Adrenal gland (tissue), 12 donors: ENCODE measurements around the gene COL12A1. TPM values are rescaled to one million over a fixed set of nuclear protein-coding genes. Genes with fewer than 3 reads are reported as not detected.

Source experiments
- DNase-seq, 7 donors: peaks; one replicate each; pipeline ENCODE4 v3.0.0-alpha.2; 2019 to 2020
- H3K27ac ChIP-seq, 5 donors: fragments of 200-600 bp; sonication (generic) in 4 of 5; 1 replicate in 3 of 5; 2 replicates in 2 of 5; pipeline versions ENCODE4 v1.5.1 to v1.8.0; 2016 to 2020; ENCODE audit warnings: mild to moderate bottlenecking in 1 of 5
- H3K27me3 ChIP-seq: fragments of 200-600 bp; 2 replicates; pipeline ENCODE4 v1.8.0; 2021
- H3K36me3 ChIP-seq, 2 donors: fragments of 200-600 bp; replicated peaks in 1 of 2; 1 replicate in 1 of 2; 2 replicates in 1 of 2; pipeline versions ENCODE4 v1.5.1 to v1.8.0; 2018 to 2022
- H3K4me1 ChIP-seq, 2 donors: fragments of 200-600 bp; replicated peaks in 1 of 2; 1 replicate in 1 of 2; 2 replicates in 1 of 2; pipeline versions ENCODE4 v1.5.1 to v1.8.0; 2018 to 2021
- H3K4me3 ChIP-seq, 4 donors: fragments of 200-600 bp; sonication (generic) in 3 of 4; one replicate each; pipeline ENCODE4 v1.5.1; 2016 to 2018
- H3K9me3 ChIP-seq, 3 donors: fragments of 200-600 bp; sonication (generic) in 1 of 3; replicated peaks in 1 of 3; 1 replicate in 2 of 3; 2 replicates in 1 of 3; pipeline versions ENCODE4 v1.5.1 to v1.8.0; 2016 to 2021
- POLR2A ChIP-seq, 2 donors: fragments of 450-650 bp; IDR thresholded peaks; one replicate each; pipeline ENCODE4 v1.6.1; 2017; ENCODE audit warnings: antibody characterized with exemption in 2 of 2, mild to moderate bottlenecking in 2 of 2, moderate library complexity in 1 of 2
- WGBS, 4 donors: extraction: QIAGEN DNeasy Blood & Tissue Kit in 2 of 4; methylation state at CpG; one replicate each; pipeline versions ENCODE4 v1.1.5 to v1.1.7; 2013 to 2017; 5-methylcytosine and 5-hydroxymethylcytosine counted together
- intact Hi-C, 2 donors: fragments of 100-400 bp; cut with DNase I; formaldehyde crosslinking; loops; one replicate each; pipeline versions ENCODE4 v1.14.1 to v1.15.0; 2022 to 2023
- polyA plus RNA-seq, 3 donors: library from polyadenylated mRNA; stranded (reverse); fragments of 200-250 nt in 2 of 3; fragments of 350-450 nt in 1 of 3; fragmentation: Illumina TruSeq in 1 of 3; extraction: RNeasy Lipid Tissue Mini Kit (QIAGEN cat#74804) in 1 of 3; gene quantifications; one replicate each; pipeline ENCODE4 v1.2.3, GENCODE V29; 2013 to 2014
- total RNA-seq, 9 donors: library from RNA; depleted of rRNA in 4 of 9; stranded (reverse); fragments of >200 nt in 4 of 9; fragments of 120-200 nt in 1 of 9; fragmentation: NEBNext Ultra II Directional in 1 of 9; extraction: Animal tissue kit (Norgen Biotek cat#: 25700) in 1 of 9; gene quantifications; one replicate each; pipeline versions ENCODE4 v1.1.0 to v1.2.4, GENCODE V29; 2013 to 2023
- TF ChIP-seq, protein P1 (sequence below), 6 experiments: fragments of 450-650 bp in 4 of 6; fragments of 200-600 bp in 2 of 6; sonication (generic) in 1 of 6; IDR thresholded peaks; 1 replicate in 5 of 6; 2 replicates in 1 of 6; pipeline versions ENCODE4 v1.5.1 to v1.8.0; 2016 to 2021; ENCODE audit warnings: antibody characterized with exemption in 6 of 6, mild to moderate bottlenecking in 2 of 6, moderate library complexity in 1 of 6
- donor health status: healthy with polysubstance abuse.
- donor health status: Bipolar disorder and iron deficiency.
- donor health status: DM: yes; HTN: yes; CAD: no.
- donor health status: DM: no; HTN: no; CAD: no.
- donor health status: DM: no; HTN: no; CAD: no.
- donor health status: DM: yes; HTN: yes; CAD: no.

Gene COL12A1
- total and polyA plus RNA-seq, 12 donors: 13.0 to 106 (median 54.2) TPM

- intact Hi-C loops: no loop called here
- no peak overlapping the region for H3K27ac ChIP-seq
- H3K9me3 ChIP-seq: no peaks in the 10 kb centered on the region
- no peak for TF ChIP-seq POLR2A (IDR thresholded peaks at IDR 0.05)
- TF ChIP-seq, protein P1, sequence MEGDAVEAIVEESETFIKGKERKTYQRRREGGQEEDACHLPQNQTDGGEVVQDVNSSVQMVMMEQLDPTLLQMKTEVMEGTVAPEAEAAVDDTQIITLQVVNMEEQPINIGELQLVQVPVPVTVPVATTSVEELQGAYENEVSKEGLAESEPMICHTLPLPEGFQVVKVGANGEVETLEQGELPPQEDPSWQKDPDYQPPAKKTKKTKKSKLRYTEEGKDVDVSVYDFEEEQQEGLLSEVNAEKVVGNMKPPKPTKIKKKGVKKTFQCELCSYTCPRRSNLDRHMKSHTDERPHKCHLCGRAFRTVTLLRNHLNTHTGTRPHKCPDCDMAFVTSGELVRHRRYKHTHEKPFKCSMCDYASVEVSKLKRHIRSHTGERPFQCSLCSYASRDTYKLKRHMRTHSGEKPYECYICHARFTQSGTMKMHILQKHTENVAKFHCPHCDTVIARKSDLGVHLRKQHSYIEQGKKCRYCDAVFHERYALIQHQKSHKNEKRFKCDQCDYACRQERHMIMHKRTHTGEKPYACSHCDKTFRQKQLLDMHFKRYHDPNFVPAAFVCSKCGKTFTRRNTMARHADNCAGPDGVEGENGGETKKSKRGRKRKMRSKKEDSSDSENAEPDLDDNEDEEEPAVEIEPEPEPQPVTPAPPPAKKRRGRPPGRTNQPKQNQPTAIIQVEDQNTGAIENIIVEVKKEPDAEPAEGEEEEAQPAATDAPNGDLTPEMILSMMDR (IDR thresholded peaks at IDR 0.05): no peak
- no peaks in the 10 kb centered on the region for H3K27me3 ChIP-seq
- H3K36me3 ChIP-seq: no peaks in the 10 kb centered on the region
- no peak overlapping the region for H3K4me3 ChIP-seq
- H3K4me1 ChIP-seq: no peaks in the 10 kb centered on the region
- 52 to 68% (median 63%) methylated on average over 5 of the region's 5 CpGs for WGBS, 4 donors
- no peak for DNase-seq
Observed at GRCh38 chr6:75183099-75183541, 22.7 kb downstream of the COL12A1 start.

DNA sequence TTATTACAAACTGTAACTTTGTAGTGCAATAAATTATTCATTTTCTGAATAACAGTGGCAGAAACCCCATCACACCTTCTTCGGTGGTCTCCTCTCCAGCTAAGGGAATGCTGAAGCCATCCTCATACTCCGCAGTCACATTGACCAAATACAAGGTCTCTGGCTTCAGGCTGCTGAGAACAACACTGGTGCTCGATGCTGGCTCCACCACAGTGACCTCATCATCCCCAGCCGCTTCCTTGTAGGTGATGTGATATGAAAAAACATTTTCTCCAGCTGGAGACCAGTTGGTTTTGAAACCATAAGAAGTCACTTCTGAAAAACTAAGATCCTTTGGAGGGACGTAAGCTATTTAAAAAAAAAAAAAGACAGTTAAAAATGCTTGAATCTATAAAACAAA, 25.0 kb downstream of the COL12A1 start:
- Histone ChIP-seq H3K4me3 (no peak overlapping the region), H3K9me3 (no peaks in the 10 kb centered on the region), H3K4me1 (no peaks in the 10 kb centered on the region), H3K36me3 (no peaks in the 10 kb centered on the region), H3K27ac (no peak overlapping the region), H3K27me3 (no peaks in the 10 kb centered on the region)
- intact Hi-C loops: no loop called here
- TF ChIP-seq POLR2A (IDR thresholded peaks at IDR 0.05): no peak
- TF ChIP-seq, protein P1 (IDR thresholded peaks at IDR 0.05): no peak
- 71 to 81% (median 79%) methylated on average over 5 of the region's 5 CpGs for WGBS, 4 donors
- DNase-seq: no peak

DNA sequence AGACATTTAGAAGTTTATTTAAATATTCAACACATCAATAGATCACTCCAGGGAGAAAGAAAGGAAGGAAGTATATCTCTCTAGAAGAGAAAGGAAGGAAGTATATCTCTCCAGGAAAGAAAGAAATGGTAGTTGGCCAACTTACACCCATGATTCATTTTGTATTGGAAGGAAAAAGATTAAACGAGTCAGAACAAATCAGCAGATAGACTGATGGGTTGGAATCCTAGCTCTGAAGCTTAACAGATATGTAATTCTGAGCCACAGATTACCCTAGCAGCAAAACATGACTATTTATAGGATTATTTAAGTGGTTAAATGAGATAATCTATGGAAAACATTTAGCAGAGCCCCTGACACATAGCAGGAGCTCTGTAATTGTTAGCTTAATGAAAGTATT, 27.1 kb downstream of the COL12A1 start:
- Histone ChIP-seq H3K9me3 (no peaks in the 10 kb centered on the region), H3K27me3 (no peaks in the 10 kb centered on the region), H3K27ac (no peak overlapping the region), H3K36me3 (no peaks in the 10 kb centered on the region), H3K4me1 (no peaks in the 10 kb centered on the region), H3K4me3 (no peak overlapping the region)
- no peak for DNase-seq
- WGBS, 4 donors: 29 to 48% (median 42%) methylated on average over 1 of the region's 1 CpG
- TF ChIP-seq POLR2A (IDR thresholded peaks at IDR 0.05): no peak
- TF ChIP-seq, protein P1 (IDR thresholded peaks at IDR 0.05): no peak
- intact Hi-C loops: no loop called here

DNA sequence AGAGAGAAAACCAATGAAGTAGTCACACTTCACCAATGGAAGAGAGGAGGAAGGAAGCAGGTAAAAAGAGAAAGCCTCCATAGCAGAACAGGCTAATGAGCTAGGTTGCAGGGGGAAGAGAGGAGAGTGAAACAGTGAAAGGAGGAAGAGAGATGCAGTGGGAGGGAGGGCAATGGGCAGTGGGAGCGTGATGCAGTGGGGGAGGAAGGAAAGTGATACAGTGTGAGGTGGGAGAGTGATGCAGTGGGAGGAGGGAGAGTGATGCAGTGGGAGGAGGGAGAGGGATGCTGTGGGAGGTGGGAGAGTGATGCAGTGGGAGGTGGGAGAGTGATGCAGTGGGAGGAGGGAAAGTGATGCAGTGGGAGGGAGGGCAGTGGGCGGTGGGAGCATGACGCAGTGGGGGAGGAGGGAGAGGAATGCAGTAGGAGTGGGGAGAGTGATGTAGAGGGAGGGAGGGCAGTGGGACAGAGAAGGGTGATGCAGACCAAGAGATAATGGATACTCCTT, 29.7 kb downstream of the COL12A1 start:
- Histone ChIP-seq H3K4me3 (no peak overlapping the region), H3K36me3 (no peaks in the 10 kb centered on the region), H3K27ac (no peak overlapping the region), H3K4me1 (no peaks in the 10 kb centered on the region), H3K9me3 (no peaks in the 10 kb centered on the region), H3K27me3 (no peaks in the 10 kb centered on the region)
- TF ChIP-seq POLR2A (IDR thresholded peaks at IDR 0.05): no peak
- TF ChIP-seq, protein P1 (IDR thresholded peaks at IDR 0.05): no peak
- no peak for DNase-seq
- 53 to 72% (median 71%) methylated on average over 3 of the region's 3 CpGs for WGBS, 4 donors
- intact Hi-C loops: no loop called here
